Activated B cell treated with CpG ODN at 0.5 μM for 24 hours (primary cell): ENCODE measurements around the gene TMEM178B. TPM values are rescaled to one million over a fixed set of nuclear protein-coding genes. Genes with fewer than 3 reads are reported as not detected.

Source experiments
- ATAC-seq: fragments of 200-7000 bp; cut with Tn5 transposase; one replicate; pipeline ENCODE4 v1.10.0; 2021; ENCODE audit warnings: low read depth, mild to moderate bottlenecking, moderate library complexity
- CTCF ChIA-PET: fragments of 350-600 bp; sonication (Branson Sonifier 250); formaldehyde crosslinking; loops from one replicate; lab custom pipeline; 2021; ENCODE audit warnings: antibody characterized with exemption; lab: Charles Lee
- POLR2A ChIA-PET: fragments of 350-600 bp; sonication (Branson Sonifier 250); formaldehyde crosslinking; loops from one replicate; lab custom pipeline; 2021; ENCODE audit warnings: antibody characterized with exemption; lab: Charles Lee
- DNase-seq: peaks from one replicate; pipeline ENCODE4 v3.0.0; 2022
- H3K27ac Mint-ChIP-seq: one replicate; pipeline ENCODE4 v1.8.0; 2020; ENCODE audit warnings: mixed read lengths
- H3K27me3 Mint-ChIP-seq: one replicate; pipeline ENCODE4 v1.8.0; 2021; ENCODE audit warnings: mixed read lengths
- H3K36me3 Mint-ChIP-seq: one replicate; pipeline ENCODE4 v1.8.0; 2021; ENCODE audit warnings: low read depth, mixed read lengths
- H3K4me1 Mint-ChIP-seq: one replicate; pipeline ENCODE4 v1.8.0; 2021; ENCODE audit warnings: mixed read lengths
- H3K4me3 Mint-ChIP-seq: one replicate; pipeline ENCODE4 v1.8.0; 2020; ENCODE audit warnings: mild to moderate bottlenecking, mixed read lengths
- H3K9me3 Mint-ChIP-seq: one replicate; pipeline ENCODE4 v1.8.0; 2020; ENCODE audit warnings: mixed read lengths
- CTCF ChIP-seq: fragments of 200-600 bp; IDR thresholded peaks from one replicate; pipeline ENCODE4 v1.8.0; 2022; ENCODE audit warnings: antibody characterized with exemption, mild to moderate bottlenecking
- intact Hi-C: fragments of 100-400 bp; cut with micrococcal nuclease; formaldehyde crosslinking; loops from one replicate; pipeline ENCODE4 v1.15.1; 2024
- total RNA-seq: library from RNA; stranded (reverse); gene quantifications from 2 replicates; pipeline ENCODE4 v1.2.3, GENCODE V29; 2022

Gene TMEM178B
- total RNA-seq, 1 donor from 2014 or later, result 0.49 TPM

GRCh38 chr7:141360803-141361202 lies 286.9 kb downstream of the TMEM178B start:
- intact Hi-C loops, result no loop called here
- Mint-ChIP-seq H3K4me3 (no peak overlapping the region), H3K27me3 (no peaks in the 10 kb centered on the region), H3K27ac (no peak overlapping the region), H3K4me1 (no peaks in the 10 kb centered on the region), H3K36me3 (no peaks in the 10 kb centered on the region), H3K9me3 (peaks cover 4% of the 10 kb centered on the region)
- ATAC-seq (no peak), DNase-seq (no peak)
- POLR2A ChIA-PET, result no interaction called here
- CTCF ChIA-PET, result no interaction called here
- no peak for TF ChIP-seq CTCF

DNA sequence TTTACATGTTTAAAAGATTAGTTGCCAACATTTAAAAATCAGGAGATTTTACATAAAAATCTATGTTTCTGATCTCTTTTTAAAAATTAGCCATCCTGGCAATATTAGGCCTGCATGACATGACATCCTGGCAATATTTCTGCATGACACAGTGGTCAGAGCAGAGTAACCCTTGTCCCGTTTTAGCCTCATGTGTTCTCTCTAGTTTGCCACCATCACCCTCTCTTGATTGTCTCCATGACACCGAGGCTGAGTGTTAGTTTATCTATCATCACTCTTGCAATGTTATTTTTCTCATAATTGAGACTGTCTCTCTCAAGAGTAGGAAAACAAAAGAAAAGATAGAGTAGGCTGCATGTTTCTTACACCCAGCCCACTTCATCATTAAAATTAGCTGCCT lies 287.6 kb downstream of the TMEM178B start:
- Mint-ChIP-seq H3K27ac (no peak overlapping the region), H3K9me3 (peaks cover 4% of the 10 kb centered on the region), H3K4me3 (no peak overlapping the region), H3K36me3 (no peaks in the 10 kb centered on the region), H3K4me1 (no peaks in the 10 kb centered on the region), H3K27me3 (no peaks in the 10 kb centered on the region)
- CTCF ChIA-PET, result no interaction called here
- no peak for TF ChIP-seq CTCF
- DNase-seq, result no peak
- POLR2A ChIA-PET, result no interaction called here
- no peak for ATAC-seq
- intact Hi-C loops, result no loop called here

DNA sequence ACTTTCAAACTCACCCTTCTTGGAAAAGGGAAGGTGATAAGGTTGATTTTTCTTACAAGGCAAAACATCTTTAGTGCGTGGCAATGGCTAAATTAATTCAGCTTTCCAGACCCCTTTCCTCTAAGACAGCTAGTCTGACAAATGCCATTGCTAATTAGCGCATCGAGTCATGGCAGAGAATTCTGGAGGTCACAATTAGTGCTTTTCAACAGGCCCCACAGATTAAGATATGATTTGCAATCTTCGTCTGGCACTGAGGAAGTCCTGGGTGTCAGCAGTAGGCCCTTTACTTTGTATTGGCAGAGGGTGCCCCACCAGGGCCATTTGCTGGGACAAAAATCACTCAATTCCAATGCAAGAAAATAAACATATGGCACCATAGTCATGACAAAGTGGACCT lies 288.1 kb downstream of the TMEM178B start:
- no peak for TF ChIP-seq CTCF
- no peak for DNase-seq
- Mint-ChIP-seq H3K4me3 (no peak overlapping the region), H3K27me3 (no peaks in the 10 kb centered on the region), H3K36me3 (no peaks in the 10 kb centered on the region), H3K9me3 (peaks cover 4% of the 10 kb centered on the region), H3K4me1 (no peaks in the 10 kb centered on the region), H3K27ac (no peak overlapping the region)
- ChIA-PET POLR2A (no interaction called here), CTCF (no interaction called here)
- ATAC-seq, result no peak
- intact Hi-C loops, result no loop called here

DNA sequence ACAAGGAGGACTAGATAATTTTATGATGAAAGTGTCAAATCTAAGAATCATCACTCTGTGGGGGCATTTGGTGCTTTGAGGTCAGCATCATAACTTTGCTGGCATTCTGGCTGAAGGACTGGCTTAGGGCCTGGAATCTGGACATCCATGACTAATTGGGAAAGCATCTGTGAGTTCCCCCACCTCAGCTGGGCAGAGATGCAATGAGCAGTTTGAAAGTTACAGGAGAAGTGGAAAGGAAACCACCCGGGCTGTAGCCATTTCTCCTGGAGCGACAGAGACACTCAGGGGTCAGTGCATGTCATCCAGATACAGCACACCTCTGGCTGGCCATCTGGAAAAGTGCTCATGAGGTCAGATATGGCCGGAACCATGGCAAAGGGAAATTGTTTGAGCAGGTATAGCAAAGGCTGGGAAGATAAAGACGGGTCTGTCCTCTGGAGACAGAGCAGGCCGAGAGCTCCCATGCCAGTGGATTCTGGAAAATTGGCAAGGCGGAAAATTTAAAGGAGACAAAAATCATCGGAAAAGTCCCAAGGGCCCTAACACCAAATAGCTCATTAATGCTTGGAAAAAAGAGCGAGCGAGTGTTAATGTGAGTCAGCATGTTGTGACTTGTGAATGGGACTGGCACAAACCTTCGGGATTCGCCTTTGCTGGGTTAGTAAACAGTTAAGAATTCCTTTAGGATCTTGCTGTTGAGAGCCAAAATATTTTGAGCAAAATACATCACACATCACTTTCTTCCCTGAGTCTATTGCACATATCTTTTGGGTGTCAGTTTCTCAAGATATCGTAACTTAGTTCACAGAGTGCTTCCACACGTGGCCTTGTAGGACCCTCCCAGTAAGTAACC lies 288.9 kb downstream of the TMEM178B start:
- ATAC-seq (no peak), DNase-seq (no peak)
- Mint-ChIP-seq H3K9me3 (peaks cover 4% of the 10 kb centered on the region), H3K4me1 (no peaks in the 10 kb centered on the region), H3K4me3 (no peak overlapping the region), H3K27me3 (no peaks in the 10 kb centered on the region), H3K36me3 (no peaks in the 10 kb centered on the region), H3K27ac (no peak overlapping the region)
- ChIA-PET CTCF (no interaction called here), POLR2A (no interaction called here)
- intact Hi-C loops, result no loop called here
- no peak for TF ChIP-seq CTCF

- intact Hi-C loops, result no loop called here
- Mint-ChIP-seq H3K4me3 (no peak overlapping the region), H3K27ac (no peak overlapping the region), H3K4me1 (no peaks in the 10 kb centered on the region), H3K27me3 (no peaks in the 10 kb centered on the region), H3K9me3 (peaks cover 4% of the 10 kb centered on the region), H3K36me3 (no peaks in the 10 kb centered on the region)
- DNase-seq, result no peak
- TF ChIP-seq CTCF, result no peak
- ChIA-PET CTCF (no interaction called here), POLR2A (no interaction called here)
- ATAC-seq, result no peak
These were observed 289.9 kb downstream of the TMEM178B start for GRCh38 chr7:141363748-141364147.
